Activated CD8-positive, alpha-beta memory T cell treated with anti-CD3 and anti-CD28 coated beads, Interleukin-2, amount 50 U/mL, for 48 hours (primary cell): ENCODE results near the gene SDHA.
A peak's percentile ranks its signal among the peaks of the same experiment; 100 is the strongest.
"Not testable (repeated sequence)": the region's sequence is repeated elsewhere in the genome, so short reads cannot be mapped to it uniquely, and the experiment has no call there.

Experiments
- DNase-seq: peaks from one replicate; pipeline ENCODE4 v3.0.0-alpha.2; 2020

Gene SDHA

DNA sequence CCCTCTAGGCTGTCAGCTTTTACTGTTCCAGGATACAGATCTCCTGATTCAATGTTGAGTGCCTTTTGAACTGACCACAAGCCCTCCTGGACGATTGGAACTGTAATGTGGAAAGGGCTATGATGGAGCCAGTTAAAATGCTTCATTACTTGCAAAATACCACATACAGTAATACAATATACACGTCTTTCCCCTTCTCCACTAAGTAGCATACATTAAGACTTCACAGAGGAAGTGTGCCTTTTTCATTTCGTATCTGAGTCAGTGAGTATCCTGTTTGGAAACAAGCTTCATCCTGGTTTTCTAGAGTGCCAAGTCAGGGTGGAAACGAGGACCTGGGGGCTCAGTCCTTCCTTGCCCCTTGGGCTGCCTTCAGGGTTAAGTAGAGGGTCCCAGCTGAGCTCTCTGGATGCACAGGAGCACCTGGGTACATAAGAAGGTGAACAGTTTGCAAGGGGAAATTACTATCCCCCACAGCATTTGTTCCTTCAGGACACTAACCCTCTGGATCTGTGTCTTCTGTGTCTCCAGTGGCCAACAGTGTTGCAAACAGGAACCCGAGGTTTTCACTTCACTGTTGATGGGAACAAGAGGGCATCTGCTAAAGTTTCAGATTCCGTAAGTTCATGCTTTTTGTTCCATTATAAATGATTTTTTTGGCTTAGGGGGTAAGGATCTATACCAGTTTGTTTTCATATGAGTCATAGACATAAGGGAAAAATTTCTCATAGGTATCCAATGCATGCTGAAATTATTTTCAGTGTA is 5.0 kb downstream of the SDHA start:
- peak; percentile 39 for DNase-seq

DNA sequence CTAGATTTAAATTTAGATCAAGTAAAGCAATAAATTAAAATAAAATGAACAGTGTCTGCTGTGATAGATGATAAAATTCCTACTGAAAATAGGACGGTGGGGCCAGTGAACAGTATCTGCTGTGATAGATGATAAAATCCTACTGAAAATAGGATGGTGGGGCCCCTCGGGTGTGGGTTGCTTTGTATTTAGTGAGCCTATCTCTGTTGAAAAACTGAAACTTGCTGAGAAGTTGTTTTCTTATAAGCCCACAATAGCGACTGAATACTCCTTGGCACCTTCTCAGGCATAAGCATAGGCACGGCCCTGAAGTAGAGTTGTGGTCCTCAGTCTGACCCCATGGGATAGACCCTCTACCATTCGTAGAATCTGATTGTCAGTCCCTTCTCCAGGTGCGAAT is 5.7 kb downstream of the SDHA start:
- DNase-seq = peak; percentile 33

DNA sequence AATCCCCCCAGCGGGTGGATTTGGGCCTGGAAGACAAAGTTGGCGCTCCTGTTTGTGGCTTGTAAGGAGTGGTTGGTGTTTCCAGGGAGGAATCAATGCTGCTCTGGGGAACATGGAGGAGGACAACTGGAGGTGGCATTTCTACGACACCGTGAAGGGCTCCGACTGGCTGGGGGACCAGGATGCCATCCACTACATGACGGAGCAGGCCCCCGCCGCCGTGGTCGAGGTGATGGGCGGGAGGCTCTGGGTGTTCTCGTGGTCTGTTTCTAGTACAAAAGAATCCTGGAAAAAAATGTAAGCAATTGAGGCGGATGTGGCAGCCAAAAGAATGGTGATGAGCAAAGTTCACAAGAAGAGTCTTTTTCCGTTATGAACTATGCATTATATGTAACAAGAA is 7.2 kb downstream of the SDHA start:
- DNase-seq = peak; percentile 30

DNA sequence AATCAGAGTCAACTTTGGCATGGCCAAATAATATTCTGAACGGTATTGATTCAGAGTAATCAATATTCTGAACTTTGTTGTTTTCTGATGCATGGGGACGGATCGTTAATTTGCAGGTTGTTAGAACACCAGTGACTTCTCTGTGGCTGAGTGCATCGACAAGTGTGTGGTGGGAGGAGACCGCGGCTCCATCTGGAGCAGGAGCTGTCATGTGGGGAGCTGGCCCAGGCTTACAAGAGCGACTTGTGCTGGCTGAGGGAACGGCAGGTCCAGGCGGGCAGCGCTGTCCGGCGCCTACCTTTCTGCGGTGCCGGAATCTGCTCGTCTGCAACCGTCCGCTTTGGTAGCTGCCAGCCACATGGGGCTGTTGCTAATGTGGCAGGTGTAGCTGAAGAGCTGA is 9.3 kb downstream of the SDHA start:
- peak; percentile 18 for DNase-seq

DNA sequence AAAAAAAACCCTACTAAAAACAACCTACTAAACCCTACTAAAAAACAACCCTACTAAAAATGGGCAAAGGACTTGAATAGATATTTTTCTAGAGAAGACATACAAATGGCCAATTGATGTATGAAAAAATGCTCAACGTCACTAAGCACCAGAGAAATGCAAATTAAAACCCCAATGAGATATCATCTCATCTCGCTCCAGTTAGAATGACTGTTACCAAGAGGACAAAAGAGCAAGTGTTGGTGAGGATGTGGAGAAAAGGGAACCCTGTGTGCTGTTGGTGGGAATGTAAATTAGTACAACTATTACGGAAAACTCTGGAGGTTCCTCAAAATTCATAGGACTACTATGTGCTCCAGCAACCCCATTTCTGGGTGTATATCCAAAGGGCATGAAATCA is 10.8 kb downstream of the SDHA start:
- no peak for DNase-seq

DNA sequence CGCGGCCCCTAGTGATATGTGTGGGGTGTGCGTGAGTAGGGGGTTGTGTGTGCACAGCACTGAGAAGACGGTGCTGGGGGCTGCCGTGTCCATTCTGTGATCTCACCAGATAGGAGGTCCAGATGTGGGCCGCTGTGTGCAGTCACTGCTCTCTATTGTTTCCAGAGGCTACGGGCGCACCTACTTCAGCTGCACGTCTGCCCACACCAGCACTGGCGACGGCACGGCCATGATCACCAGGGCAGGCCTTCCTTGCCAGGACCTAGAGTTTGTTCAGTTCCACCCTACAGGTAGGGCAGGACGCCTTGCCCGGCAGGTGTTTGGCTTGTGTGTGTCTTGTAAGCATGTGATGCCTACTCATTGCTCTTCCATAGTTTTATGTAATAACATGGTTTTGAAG is 12.6 kb downstream of the SDHA start:
- DNase-seq = no peak

DNA sequence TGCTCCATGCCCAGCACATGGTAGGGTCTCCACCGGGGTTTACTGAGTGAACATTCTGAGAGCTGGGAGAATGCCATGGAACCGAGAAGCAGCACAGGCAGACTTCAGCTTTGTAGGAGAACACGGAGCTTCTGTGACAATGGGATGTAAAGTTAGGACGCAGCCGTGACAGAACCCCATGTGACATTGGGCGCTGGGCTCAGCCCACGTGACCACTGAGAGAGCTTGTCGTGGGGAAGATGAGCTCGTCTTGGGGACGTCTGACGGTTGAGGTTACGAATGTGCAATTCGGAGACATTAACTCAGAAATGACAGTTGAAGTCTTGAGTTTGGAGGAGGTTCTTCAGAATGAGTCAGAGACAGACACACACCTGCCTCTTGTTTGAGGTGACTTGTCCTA is 13.5 kb downstream of the SDHA start:
- peak; percentile 51 for DNase-seq

DNA sequence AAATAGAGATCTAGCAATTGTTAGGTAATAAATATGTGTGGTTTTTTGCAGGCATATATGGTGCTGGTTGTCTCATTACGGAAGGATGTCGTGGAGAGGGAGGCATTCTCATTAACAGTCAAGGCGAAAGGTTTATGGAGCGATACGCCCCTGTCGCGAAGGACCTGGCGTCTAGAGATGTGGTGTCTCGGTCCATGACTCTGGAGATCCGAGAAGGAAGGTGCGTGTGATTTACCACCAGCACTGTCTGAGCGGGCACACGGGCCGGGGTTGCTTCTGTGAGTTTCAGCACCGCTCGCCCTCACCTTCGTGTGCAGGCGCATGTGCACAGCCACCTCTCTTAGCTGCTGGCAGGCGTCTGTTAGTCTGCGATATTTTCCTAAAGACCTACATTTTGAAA is 15.3 kb downstream of the SDHA start:
- peak; percentile 10 for DNase-seq

DNA sequence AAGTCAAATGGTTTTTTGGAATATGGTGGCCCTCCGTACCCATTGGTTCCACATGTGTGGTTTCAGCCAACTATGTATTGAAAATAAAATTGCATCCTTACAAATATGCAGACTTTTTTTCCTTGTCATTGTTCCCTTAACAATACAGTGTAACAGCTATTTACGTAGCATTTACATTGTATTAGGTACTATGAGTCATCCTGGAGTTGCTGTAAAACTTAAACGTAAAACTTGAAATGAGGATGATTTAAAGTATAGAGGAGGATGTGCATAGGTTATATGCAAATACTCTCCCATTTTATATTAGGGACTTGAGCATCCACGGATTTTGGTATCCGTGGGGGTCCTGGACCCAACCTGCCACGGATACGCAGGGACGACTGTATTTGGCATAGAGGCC is 16.3 kb downstream of the SDHA start:
- DNase-seq = no peak

DNA sequence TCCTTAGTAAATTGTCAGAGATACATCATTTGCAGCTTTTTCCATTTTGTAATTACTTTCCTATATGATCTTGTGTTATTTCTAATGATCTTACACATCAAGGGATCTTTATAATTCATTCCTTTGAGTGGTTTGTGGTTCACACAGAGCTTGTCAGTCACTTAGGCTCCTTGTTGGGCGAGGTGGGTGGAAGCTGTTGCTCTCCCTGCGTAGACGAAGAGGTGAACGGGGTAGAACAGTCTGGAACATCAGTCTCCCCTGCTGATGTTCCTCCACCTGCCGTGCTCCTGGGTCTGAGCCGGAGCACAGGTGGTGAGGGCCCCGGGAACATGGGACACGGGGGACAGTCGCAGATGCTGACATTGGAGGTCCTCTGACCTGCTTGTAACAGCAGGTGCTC is 17.4 kb downstream of the SDHA start:
- DNase-seq = peak; percentile 17

DNA sequence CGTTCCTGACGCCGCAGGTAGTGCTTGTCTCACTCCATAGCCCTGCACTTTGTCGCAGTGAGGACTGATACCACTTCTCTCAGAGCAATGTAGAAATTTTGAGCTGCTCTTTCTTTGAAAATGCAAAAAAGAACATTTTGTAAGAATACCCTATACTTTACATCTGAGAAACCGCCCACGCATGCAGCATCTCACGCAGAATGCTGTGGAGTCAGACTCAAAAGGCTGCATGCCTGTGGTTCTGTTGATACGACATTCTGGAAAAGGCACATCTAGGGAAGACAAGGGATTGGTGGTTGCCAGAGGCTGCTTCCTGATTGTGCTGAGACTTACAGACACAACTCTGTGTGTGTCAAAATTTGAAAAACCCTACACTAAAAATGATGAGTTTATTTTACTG is 19.8 kb downstream of the SDHA start:
- peak; percentile 22 for DNase-seq

DNA sequence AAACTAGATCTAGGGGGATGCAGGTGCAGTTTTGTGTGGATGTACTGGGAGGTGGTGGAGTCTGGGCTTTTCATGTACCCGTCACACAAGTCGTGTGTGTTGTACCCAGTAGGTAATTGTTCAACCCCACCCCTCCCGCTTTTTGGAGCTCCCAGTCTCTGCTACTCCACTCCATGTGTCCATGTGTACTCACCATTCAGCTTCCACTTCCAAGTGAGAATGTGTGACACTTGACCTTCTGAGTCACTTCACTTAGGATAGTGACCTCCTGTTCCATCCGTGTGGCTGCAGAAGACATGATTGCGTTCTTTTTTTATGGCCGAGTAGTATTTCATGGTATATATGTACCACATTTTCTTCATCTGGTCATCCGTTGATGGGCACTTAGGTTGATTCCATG is 22.4 kb downstream of the SDHA start:
- not testable (repeated sequence) for DNase-seq

DNA sequence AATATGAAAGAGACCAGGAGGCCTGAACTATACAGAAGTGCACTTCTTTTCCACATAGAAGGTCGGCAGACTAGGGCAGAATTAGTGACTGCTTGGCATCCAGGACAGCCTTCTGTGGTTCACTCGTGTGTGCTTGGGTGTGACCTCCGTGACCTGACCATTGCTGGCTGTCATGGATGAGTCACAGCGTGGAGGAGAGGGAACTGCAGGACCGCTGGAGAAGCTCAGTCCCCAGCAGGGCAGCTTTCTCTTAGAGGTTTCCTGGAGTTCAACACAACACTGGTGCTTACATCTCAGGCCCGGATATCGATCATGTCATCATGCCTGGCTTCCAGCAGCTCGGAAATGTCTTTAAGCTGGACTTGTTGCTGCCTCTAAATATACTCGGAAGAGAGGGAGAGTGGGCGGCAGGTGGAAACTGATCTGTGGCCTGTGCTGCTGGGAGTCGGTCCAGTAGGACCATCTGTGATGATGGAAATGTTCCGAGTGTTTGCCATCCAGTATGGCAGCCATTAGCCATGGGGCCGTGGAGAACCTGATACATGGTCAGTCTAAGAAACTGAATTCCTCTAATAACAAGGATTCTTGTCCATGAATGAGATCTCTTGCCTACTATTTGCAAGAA is 23.0 kb downstream of the SDHA start:
- DNase-seq = not testable (repeated sequence)

DNA sequence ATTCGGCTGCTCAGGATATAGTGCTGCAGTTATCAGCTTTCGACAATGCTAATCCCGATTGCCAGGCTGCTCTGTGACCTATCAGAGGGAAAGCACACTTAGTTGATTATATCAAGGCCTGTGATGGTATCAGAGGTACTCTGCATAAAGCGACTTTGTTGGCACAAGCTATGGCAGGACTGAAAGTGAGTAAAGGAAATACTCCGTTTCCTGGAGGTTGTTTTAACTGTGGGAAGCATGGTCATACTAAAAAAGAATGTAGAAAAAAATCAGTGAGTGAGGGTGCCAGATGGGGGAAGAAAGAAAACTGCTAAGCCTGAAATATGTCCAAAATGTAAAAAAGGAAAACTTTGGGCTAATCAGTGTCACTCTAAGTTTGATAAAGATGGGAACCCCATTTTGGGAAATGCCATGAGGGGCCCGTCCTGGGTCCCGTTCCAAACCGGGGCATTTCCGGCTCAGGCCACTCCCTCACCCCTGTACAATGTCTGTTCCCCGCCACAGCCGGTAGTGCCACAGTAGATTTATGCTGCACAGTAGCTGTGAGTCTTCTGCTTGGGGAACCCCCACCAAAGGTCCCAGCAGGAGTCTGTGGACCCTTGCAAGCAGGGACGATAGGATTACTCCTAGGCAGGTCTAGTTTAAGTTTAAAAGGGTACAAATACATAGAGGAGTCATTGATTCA is 25.7 kb downstream of the SDHA start:
- DNase-seq = peak; percentile 59

DNA sequence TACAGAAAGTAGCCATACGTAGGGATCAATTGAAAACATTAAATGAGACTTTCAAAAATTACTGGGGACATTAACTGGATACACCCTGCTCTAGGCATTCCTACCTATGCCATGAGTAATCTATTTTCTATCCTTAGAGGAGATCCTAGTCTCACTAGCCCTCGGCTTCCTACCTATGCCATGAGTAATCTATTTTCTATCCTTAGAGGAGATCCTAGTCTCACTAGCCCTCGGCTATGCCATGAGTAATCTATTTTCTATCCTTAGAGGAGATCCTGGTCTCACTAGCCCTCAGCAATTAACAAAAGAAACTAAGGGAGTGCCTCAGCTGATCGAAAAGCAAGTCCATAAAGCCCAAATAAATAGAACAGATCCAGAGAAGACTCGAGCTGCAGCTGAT is 27.6 kb downstream of the SDHA start:
- DNase-seq = not testable (repeated sequence)

DNA sequence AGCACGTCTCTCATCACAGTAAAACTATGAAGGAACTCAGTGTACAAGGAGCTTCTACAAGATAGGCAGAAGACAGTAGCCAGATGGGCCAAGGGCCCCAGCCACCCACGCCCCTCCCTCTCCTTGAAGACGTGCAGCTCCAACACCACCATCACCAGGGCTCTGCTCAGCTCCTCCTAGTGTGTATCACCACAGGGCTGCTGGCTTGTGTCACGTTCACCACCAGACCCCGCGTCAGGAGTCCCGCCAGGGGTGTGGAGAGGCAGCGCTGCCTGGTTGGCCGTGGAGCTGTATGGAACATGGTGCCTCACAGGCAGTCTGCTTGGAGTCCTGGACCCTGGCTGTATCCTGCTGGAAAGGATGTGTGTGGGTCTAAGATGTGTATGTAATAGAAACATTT is 32.3 kb downstream of the SDHA start:
- not testable (repeated sequence) for DNase-seq

DNA sequence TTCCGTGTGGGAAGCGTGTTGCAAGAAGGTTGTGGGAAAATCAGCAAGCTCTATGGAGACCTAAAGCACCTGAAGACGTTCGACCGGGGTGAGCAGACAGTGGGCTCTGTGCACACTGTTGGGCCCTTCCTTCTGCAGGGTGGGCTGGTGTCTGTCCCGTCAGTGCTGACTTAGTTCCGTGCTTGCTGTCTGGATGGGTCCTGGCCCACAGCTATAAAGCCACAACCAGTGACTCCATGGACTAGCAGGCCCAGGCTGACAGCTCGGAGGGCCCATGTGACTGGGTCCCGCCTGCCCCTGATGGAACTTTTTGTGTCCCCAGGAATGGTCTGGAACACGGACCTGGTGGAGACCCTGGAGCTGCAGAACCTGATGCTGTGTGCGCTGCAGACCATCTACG is 32.9 kb downstream of the SDHA start:
- DNase-seq = not testable (repeated sequence)

DNA sequence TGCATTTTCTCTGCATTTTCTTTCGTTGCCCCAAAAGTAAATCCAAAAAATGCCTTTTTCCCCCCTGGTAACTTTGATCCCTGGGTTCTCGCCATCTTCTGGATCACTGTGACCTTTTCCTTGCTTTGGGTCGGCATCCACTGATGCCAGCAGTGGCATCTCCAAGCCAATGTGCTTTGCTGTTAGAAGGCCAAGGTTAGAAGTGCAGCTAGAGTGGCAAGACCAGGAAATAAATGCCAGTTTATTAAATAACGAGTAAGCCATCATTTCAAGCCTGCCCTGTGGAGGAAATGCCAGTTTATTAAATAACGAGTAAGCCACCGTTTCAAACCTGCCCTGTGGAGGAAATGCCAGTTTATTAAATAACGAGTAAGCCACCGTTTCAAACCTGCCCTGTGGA is 33.4 kb downstream of the SDHA start:
- DNase-seq = not testable (repeated sequence)

DNA sequence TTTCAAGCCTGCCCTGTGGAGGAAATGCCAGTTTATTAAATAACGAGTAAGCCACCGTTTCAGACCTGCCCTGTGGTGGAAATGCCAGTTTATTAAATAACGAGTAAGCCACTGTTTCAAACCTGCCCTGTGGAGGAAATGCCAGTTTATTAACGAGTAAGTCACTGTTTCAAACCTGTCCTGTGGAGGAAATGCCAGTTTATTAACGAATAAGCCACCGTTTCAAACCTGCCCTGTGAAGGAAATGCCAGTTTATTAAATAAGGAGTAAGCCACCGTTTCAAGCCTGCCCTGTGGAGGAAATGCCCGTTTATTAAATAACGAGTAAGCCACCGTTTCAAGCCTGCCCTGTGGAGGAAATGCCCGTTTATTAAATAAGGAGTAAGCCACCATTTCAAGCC is 33.9 kb downstream of the SDHA start:
- not testable (repeated sequence) for DNase-seq

DNA sequence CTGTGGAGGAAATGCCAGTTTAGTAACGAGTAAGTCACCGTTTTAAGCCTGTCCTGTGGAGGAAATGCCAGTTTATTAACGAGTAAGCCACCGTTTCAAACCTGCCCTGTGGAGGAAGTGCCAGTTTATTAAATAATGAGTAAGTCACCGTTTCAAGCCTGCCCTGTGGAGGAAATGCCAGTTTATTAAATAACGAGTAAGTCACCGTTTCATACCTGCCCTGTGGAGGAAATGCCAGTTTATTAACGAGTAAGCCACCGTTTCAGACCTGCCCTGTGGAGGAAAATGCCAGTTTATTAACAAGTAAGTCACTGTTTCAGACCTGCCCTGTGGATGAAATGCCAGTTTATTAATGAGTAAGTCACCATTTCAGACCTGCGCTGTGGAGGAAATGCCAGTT is 34.4 kb downstream of the SDHA start:
- DNase-seq = no peak

DNA sequence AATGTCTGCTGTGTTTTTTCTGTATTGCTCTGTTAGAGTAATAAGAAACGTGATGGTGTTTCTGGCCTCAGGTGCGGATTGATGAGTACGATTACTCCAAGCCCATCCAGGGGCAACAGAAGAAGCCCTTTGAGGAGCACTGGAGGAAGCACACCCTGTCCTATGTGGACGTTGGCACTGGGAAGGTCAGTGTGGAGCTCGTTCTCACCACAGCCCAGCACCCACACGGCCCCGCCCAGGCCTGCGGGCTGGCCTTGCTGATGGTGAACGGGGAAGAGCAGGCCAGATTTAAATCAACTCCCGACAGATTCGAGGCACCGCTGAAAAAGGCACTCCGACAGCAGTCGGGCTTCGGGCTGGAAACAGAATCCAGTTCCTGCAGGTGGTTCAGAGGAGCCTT is 36.2 kb downstream of the SDHA start:
- not testable (repeated sequence) for DNase-seq

DNA sequence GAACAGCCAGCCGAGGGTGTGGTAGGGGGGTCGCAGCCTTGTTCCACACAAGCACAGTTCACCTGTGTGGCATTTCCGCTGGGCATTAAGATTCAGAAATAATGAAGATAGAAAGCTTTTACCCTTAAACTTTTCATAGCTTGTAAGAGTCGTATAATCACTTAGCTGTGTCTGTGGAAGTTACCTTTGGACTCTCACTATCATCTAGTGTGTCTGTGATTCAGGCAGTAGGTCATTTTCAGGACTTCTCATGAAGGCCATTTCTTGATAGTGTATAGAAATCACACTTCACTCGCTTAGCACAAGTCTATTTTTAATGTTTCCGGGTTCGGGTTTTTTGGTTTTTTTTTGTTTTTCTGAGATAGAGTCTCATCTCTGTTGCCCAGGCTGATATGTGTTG is 37.0 kb downstream of the SDHA start:
- not testable (repeated sequence) for DNase-seq

DNA sequence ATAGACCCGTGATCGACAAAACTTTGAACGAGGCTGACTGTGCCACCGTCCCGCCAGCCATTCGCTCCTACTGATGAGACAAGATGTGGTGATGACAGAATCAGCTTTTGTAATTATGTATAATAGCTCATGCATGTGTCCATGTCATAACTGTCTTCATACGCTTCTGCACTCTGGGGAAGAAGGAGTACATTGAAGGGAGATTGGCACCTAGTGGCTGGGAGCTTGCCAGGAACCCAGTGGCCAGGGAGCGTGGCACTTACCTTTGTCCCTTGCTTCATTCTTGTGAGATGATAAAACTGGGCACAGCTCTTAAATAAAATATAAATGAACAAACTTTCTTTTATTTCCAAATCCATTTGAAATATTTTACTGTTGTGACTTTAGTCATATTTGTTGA is 38.2 kb downstream of the SDHA start:
- DNase-seq = not testable (repeated sequence)

DNA sequence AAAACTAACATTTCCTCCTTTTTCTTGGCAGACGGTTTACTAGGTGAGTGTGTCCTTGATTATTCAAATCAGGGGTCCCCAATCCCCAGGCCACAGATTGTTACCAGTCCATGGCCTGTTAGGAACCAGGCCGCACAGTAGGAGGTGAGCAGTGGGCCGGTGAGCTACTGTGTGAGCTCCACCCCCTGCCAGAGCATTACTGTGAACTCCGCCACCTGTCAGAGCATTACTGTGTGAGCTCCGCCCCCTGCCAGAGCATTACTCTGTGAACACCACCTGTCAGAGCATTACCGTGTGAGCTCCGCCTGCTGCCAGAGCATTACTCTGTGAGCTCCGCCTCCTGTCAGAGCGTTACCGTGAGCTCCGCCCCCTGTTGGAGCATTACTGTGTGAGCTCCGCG is 39.0 kb downstream of the SDHA start:
- DNase-seq = no peak
